B cell (primary cell): ENCODE data around the gene TMEM30B. TPM values are rescaled to one million over a fixed set of nuclear protein-coding genes. Genes with fewer than 3 reads are reported as not detected.

Experiments used
- ATAC-seq: fragments of 200-7000 bp; cut with Tn5 transposase; one replicate; pipeline ENCODE4 v1.10.0; 2021; ENCODE audit warnings: low read depth, mild to moderate bottlenecking, moderate number of reproducible peaks, moderate library complexity
- CTCF ChIA-PET: fragments of 350-600 bp; sonication (Branson Sonifier 250); formaldehyde crosslinking; loops from one replicate; lab custom pipeline; 2021; ENCODE audit warnings: antibody characterized with exemption, inconsistent platforms; lab: Charles Lee
- POLR2A ChIA-PET: fragments of 350-600 bp; sonication (Branson Sonifier 250); formaldehyde crosslinking; loops from one replicate; lab custom pipeline; 2021; ENCODE audit warnings: antibody characterized with exemption; lab: Charles Lee
- DNase-seq: peaks from one replicate; pipeline ENCODE4 v3.0.0; 2013
- H2AFZ ChIP-seq: 2 replicates; pipeline ENCODE4 v1.6.1; 2012; ENCODE audit warnings: mild to moderate bottlenecking, low read depth, low read length; ENCODE audit not compliant: insufficient read depth, poor library complexity, severe bottlenecking
- H3K27ac ChIP-seq, 2 donors: 1 replicate in 1 of 2; 2 replicates in 1 of 2; pipeline ENCODE4 v1.5.1; 2012 to 2013; ENCODE audit warnings: low read length in 2 of 2, mild to moderate bottlenecking in 2 of 2, moderate library complexity in 1 of 2
- H3K27me3 ChIP-seq, 4 experiments: fragments of 200-600 bp in 1 of 4; sonication (generic) in 1 of 4; replicated peaks in 1 of 4; 1 replicate in 2 of 4; 2 replicates in 2 of 4; pipeline versions ENCODE4 v1.6.1 to v1.7.0; 2013 to 2016; ENCODE audit warnings: low read length in 3 of 4, mild to moderate bottlenecking in 2 of 4, mixed read lengths in 1 of 4, moderate library complexity in 1 of 4; ENCODE audit not compliant: insufficient read depth in 4 of 4, control insufficient read depth in 3 of 4; ENCODE audit errors: control extremely low read depth in 1 of 4
- H3K36me3 ChIP-seq, 2 experiments: replicated peaks in 1 of 2; 1 replicate in 1 of 2; 2 replicates in 1 of 2; pipeline versions ENCODE4 v1.6.1 to v1.7.1; 2013; ENCODE audit warnings: low read length in 1 of 2; ENCODE audit not compliant: insufficient read depth in 2 of 2, control insufficient read depth in 1 of 2; ENCODE audit errors: control extremely low read depth in 1 of 2, extremely low read depth in 1 of 2
- H3K4me1 ChIP-seq, 2 donors: fragments of 200-600 bp in 1 of 2; sonication (generic) in 1 of 2; 1 replicate in 1 of 2; 2 replicates in 1 of 2; pipeline versions ENCODE4 v1.5.1 to v1.6.1; 2013 to 2017; ENCODE audit warnings: low read length in 2 of 2; ENCODE audit not compliant: control insufficient read depth in 2 of 2, insufficient read depth in 2 of 2
- H3K4me2 ChIP-seq: replicated peaks from 2 replicates; pipeline ENCODE3; 2012; ENCODE audit warnings: mild to moderate bottlenecking, low read depth, low read length; ENCODE audit not compliant: poor library complexity, severe bottlenecking
- H3K4me3 ChIP-seq, 5 experiments: fragments of 200-600 bp in 1 of 5; sonication (generic) in 1 of 5; 1 replicate in 3 of 5; 2 replicates in 2 of 5; pipeline versions ENCODE4 v1.5.1 to v1.7.0; 2011 to 2016; ENCODE audit warnings: low read length in 4 of 5, mild to moderate bottlenecking in 4 of 5, low read depth in 2 of 5, control low read depth in 1 of 5, moderate library complexity in 1 of 5; ENCODE audit not compliant: insufficient read depth in 1 of 5; ENCODE audit errors: control extremely low read depth in 1 of 5, extremely low read depth in 1 of 5
- H3K79me2 ChIP-seq: fragments of 200-600 bp; sonication (generic); one replicate; pipeline ENCODE4 v1.6.0; 2016; ENCODE audit warnings: low read length; ENCODE audit not compliant: control insufficient read depth, insufficient read depth
- H3K9ac ChIP-seq: fragments of 200-600 bp; sonication (generic); 2 replicates; pipeline ENCODE4 v1.6.1; 2017; ENCODE audit warnings: mild to moderate bottlenecking, low read length, moderate library complexity
- H3K9me3 ChIP-seq, 3 donors: one replicate each; pipeline versions ENCODE4 v1.6.1 to v1.7.1; 2013; ENCODE audit warnings: low read length in 2 of 3; ENCODE audit not compliant: control insufficient read depth in 2 of 3, insufficient read depth in 1 of 3; ENCODE audit errors: control extremely low read depth in 1 of 3
- H4K20me1 ChIP-seq: 2 replicates; pipeline ENCODE4 v1.6.0; 2012; ENCODE audit warnings: mild to moderate bottlenecking, low read length; ENCODE audit not compliant: insufficient read depth, control insufficient read depth, poor library complexity, severe bottlenecking
- H3K27ac Mint-ChIP-seq: one replicate; pipeline ENCODE4 v1.8.0; 2021; ENCODE audit warnings: mixed read lengths
- H3K27me3 Mint-ChIP-seq: one replicate; pipeline ENCODE4 v1.8.0; 2021; ENCODE audit warnings: mixed read lengths
- H3K4me1 Mint-ChIP-seq: one replicate; pipeline ENCODE4 v1.8.0; 2021; ENCODE audit warnings: mixed read lengths
- H3K4me3 Mint-ChIP-seq: one replicate; pipeline ENCODE4 v1.8.0; 2021; ENCODE audit warnings: mixed read lengths
- H3K9me3 Mint-ChIP-seq: one replicate; pipeline ENCODE4 v1.8.0; 2022; ENCODE audit warnings: mixed read lengths; ENCODE audit not compliant: insufficient read depth
- EZH2 ChIP-seq: IDR thresholded peaks from 2 replicates; pipeline ENCODE4 v1.6.1; 2012; ENCODE audit warnings: borderline replicate concordance, low read depth, mild to moderate bottlenecking, moderate library complexity, low read length; ENCODE audit not compliant: insufficient read depth, poor library complexity, severe bottlenecking
- WGBS: methylation state at CpG from one replicate; pipeline ENCODE4 v1.1.5; 2013; ENCODE audit warnings: missing lambda C conversion rate; ENCODE audit not compliant: insufficient coverage; 5-methylcytosine and 5-hydroxymethylcytosine counted together
- intact Hi-C: fragments of 100-400 bp; cut with micrococcal nuclease; formaldehyde crosslinking; loops from one replicate; pipeline ENCODE4 v1.10.0; 2022
- polyA plus RNA-seq: library from polyadenylated mRNA; depleted of rRNA; stranded (reverse); fragments of >200 nt; gene quantifications from 2 replicates; pipeline ENCODE4 v1.2.3, GENCODE V29; 2012
- total RNA-seq, 2 donors: library from RNA; stranded (reverse); fragments of 120-200 nt in 1 of 2; gene quantifications; 1 replicate in 1 of 2; 2 replicates in 1 of 2; pipeline versions ENCODE4 v1.2.3 to v1.2.4, GENCODE V29; 2013 to 2022
- TF ChIP-seq, protein P1 (sequence below): fragments of 200-600 bp; IDR thresholded peaks from one replicate; pipeline ENCODE4 v1.8.0; 2022; ENCODE audit warnings: antibody characterized with exemption, mild to moderate bottlenecking

The TMEM30B gene
- total and polyA plus RNA-seq, 2 donors (not counting 1 experiment from before 2014, with no cell fraction given), result 0.19 to 0.20 TPM

DNA sequence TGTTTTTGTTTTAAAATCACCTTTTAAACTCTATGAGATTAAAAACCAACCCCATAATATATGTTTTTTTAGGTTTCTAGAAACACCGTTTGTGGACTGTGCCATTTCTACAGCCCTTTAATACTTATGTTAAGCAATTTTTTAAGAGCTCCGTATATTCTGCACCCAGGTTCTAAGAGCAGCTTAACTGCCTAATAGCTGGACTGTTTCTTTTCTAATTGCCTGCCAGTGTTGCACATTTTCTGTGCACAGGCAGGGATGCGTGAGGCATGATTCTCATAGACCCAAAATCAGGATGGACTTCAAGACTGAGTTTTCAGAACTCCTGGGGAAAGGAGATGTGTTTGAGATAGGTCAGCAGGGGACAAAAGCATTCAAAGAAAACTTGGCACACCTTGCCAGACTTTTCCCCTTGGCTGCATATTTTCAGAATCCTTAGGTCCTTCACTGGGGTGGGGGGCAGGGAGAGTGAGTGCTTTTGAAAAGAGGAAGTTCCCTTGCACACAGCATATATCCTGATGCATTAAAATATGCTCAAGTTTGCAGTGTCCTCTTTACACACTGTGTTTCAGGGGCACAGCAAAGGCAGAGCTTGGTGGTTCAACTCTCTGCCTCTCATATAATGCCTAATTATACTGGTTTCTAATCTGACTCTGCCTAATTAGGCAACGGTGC, 27.9 kb downstream of the TMEM30B start:
- Mint-ChIP-seq H3K4me3 (no peak overlapping the region), H3K9me3 (no peaks in the 10 kb centered on the region), H3K27me3 (peaks cover 20% of the 10 kb centered on the region), H3K27ac (no peak overlapping the region), H3K4me1 (peaks cover 10% of the 10 kb centered on the region)
- ChIA-PET CTCF (interaction anchor here (0.7 to 6.7 kb wide), 14 partner anchors 9 to 908 kb away, joined by 3 to 82 read pairs (median 6); partner anchors contain the start of gene SIX1), POLR2A (no interaction called here)
- TF ChIP-seq, protein P1, sequence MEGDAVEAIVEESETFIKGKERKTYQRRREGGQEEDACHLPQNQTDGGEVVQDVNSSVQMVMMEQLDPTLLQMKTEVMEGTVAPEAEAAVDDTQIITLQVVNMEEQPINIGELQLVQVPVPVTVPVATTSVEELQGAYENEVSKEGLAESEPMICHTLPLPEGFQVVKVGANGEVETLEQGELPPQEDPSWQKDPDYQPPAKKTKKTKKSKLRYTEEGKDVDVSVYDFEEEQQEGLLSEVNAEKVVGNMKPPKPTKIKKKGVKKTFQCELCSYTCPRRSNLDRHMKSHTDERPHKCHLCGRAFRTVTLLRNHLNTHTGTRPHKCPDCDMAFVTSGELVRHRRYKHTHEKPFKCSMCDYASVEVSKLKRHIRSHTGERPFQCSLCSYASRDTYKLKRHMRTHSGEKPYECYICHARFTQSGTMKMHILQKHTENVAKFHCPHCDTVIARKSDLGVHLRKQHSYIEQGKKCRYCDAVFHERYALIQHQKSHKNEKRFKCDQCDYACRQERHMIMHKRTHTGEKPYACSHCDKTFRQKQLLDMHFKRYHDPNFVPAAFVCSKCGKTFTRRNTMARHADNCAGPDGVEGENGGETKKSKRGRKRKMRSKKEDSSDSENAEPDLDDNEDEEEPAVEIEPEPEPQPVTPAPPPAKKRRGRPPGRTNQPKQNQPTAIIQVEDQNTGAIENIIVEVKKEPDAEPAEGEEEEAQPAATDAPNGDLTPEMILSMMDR, result peak; percentile 41
- TF ChIP-seq EZH2, result no peak
- Histone ChIP-seq H3K9ac (no peak overlapping the region), H3K27me3 (peaks cover 0 to 5% (median 1%) of the 10 kb centered on the region in 4 experiments), H3K79me2 (no peaks in the 10 kb centered on the region), H4K20me1 (no peaks in the 10 kb centered on the region), H2AFZ (no peak overlapping the region), H3K27ac (no peak overlapping the region), H3K9me3 (no peaks in the 10 kb centered on the region), H3K4me2 (no peak overlapping the region), H3K4me3 (no peak overlapping the region), H3K36me3 (no peaks in the 10 kb centered on the region), H3K4me1 (peaks cover 3 to 7% of the 10 kb centered on the region in 2 donors)
- intact Hi-C loops, result loop anchor here (5.0 kb wide), 2 partner anchors 921 to 1096 kb away; no protein-coding TSS in a partner anchor
- peak; percentile 19 for DNase-seq
- ATAC-seq, result no peak
- WGBS, result 33% methylated on average over 4 of the region's 4 CpGs

DNA sequence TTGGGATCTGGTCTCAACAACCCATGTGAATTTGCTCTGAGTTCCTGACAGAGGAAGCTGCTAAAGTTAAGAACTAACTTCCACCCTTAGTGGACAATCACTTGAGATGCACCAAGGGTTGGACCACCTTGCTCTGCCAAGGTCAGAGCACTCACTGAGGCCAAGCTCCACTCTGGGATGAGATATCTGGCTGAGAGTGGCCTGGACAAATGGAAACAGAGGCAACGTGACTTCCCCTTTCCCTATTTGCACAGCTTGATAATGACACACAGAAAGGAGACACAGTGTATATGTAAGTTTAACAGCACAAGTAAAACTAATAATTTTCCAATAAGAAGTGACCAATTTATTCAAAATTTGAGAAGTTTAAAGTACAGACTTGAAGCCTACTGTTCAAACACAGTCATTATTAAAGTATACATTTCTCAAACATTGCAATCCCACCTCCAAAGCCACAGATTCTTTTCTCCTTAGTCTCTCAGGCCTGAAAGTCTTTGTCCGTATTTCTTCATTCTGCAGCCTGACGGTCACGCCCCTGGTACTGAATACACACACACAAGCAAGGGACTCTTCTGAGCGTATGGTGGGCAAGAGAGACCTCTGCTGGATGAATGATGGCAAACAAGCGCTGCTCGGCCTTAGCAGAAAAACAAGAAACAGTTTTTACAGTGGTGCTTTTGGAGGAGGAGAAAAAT, 28.6 kb downstream of the TMEM30B start:
- Histone ChIP-seq H3K79me2 (no peaks in the 10 kb centered on the region), H3K4me2 (no peak overlapping the region), H3K36me3 (no peaks in the 10 kb centered on the region), H3K4me3 (no peak overlapping the region), H3K4me1 (peaks cover 3 to 7% of the 10 kb centered on the region in 2 donors), H2AFZ (no peak overlapping the region), H3K9ac (no peak overlapping the region), H3K27ac (no peak overlapping the region), H3K27me3 (peaks cover 0 to 5% (median 1%) of the 10 kb centered on the region in 4 experiments), H3K9me3 (no peaks in the 10 kb centered on the region), H4K20me1 (no peaks in the 10 kb centered on the region)
- peaks cover 10% of the 10 kb centered on the region for H3K4me1 Mint-ChIP-seq
- peaks cover 22% of the 10 kb centered on the region for H3K27me3 Mint-ChIP-seq
- POLR2A ChIA-PET, result no interaction called here
- H3K27ac Mint-ChIP-seq, result no peak overlapping the region
- CTCF ChIA-PET, result interaction anchor here (0.7 to 6.7 kb wide), 15 partner anchors 10 to 921 kb away, joined by 3 to 82 read pairs (median 6); partner anchors contain the start of gene SIX1
- intact Hi-C loops, result loop anchor here (1.0 to 5.0 kb wide), 3 partner anchors 227 to 1095 kb away; no protein-coding TSS in a partner anchor
- no peaks in the 10 kb centered on the region for H3K9me3 Mint-ChIP-seq
- peak; percentile 74 for DNase-seq
- no CpG with 5 or more reads among the region's 7 CpGs for WGBS
- no peak overlapping the region for H3K4me3 Mint-ChIP-seq
- TF ChIP-seq, protein P1, result peak; percentile 86
- TF ChIP-seq EZH2, result no peak
- ATAC-seq, result peak; percentile 88
